GM06990 (cell line): ENCODE data around the gene STAB1.
A peak's percentile ranks its signal among the peaks of the same experiment; 100 is the strongest.

Experiments used
- DNase-seq: peaks from one replicate; pipeline ENCODE4 v3.0.0-alpha.2; 2011; ENCODE audit not compliant: insufficient read length; ENCODE audit errors: extremely low read depth
- H3K27me3 ChIP-seq: replicated peaks from 2 replicates; pipeline ENCODE4 v1.6.0; 2011; ENCODE audit warnings: low read length; ENCODE audit not compliant: control insufficient read depth, insufficient read depth
- H3K36me3 ChIP-seq: 2 replicates; pipeline ENCODE4 v1.5.1; 2011; ENCODE audit warnings: low read length; ENCODE audit not compliant: control insufficient read depth, insufficient read depth
- H3K4me3 ChIP-seq: replicated peaks from 2 replicates; pipeline ENCODE4 v1.5.1; 2011; ENCODE audit warnings: low read depth, mild to moderate bottlenecking, control low read depth, low read length
- CTCF ChIP-seq: IDR thresholded peaks from 2 replicates; pipeline ENCODE4 v1.5.1; 2011; ENCODE audit warnings: low read length, control low read depth, mild to moderate bottlenecking, inconsistent platforms; ENCODE audit not compliant: insufficient read depth, poor library complexity, severe bottlenecking

STAB1 gene

GRCh38 chr3:52530918-52531826 is 36.0 kb downstream of the STAB1 start:
- peaks cover 15% of the 10 kb centered on the region for H3K36me3 ChIP-seq
- DNase-seq: peak; percentile 12
- H3K4me3 ChIP-seq: no peak overlapping the region
- H3K27me3 ChIP-seq: no peaks in the 10 kb centered on the region
- no peak for TF ChIP-seq CTCF

- H3K27me3 ChIP-seq: no peaks in the 10 kb centered on the region
- no peak for DNase-seq
- TF ChIP-seq CTCF: no peak
- H3K36me3 ChIP-seq: peaks cover 12% of the 10 kb centered on the region
- peak overlapping the region; percentile 74 for H3K4me3 ChIP-seq
Measured at GRCh38 chr3:52531860-52532516, 36.9 kb downstream of the STAB1 start.

GRCh38 chr3:52532517-52532837 is 37.3 kb downstream of the STAB1 start:
- H3K4me3 ChIP-seq: peak overlapping the region; percentile 74
- no peak for DNase-seq
- no peaks in the 10 kb centered on the region for H3K27me3 ChIP-seq
- peaks cover 8% of the 10 kb centered on the region for H3K36me3 ChIP-seq
- no peak for TF ChIP-seq CTCF

- H3K27me3 ChIP-seq: no peaks in the 10 kb centered on the region
- H3K4me3 ChIP-seq: peak overlapping the region; percentile 74
- TF ChIP-seq CTCF: no peak
- peak; percentile 49 for DNase-seq
- H3K36me3 ChIP-seq: peaks cover 3% of the 10 kb centered on the region
Measured at GRCh38 chr3:52532838-52533622, 37.9 kb downstream of the STAB1 start.

DNA sequence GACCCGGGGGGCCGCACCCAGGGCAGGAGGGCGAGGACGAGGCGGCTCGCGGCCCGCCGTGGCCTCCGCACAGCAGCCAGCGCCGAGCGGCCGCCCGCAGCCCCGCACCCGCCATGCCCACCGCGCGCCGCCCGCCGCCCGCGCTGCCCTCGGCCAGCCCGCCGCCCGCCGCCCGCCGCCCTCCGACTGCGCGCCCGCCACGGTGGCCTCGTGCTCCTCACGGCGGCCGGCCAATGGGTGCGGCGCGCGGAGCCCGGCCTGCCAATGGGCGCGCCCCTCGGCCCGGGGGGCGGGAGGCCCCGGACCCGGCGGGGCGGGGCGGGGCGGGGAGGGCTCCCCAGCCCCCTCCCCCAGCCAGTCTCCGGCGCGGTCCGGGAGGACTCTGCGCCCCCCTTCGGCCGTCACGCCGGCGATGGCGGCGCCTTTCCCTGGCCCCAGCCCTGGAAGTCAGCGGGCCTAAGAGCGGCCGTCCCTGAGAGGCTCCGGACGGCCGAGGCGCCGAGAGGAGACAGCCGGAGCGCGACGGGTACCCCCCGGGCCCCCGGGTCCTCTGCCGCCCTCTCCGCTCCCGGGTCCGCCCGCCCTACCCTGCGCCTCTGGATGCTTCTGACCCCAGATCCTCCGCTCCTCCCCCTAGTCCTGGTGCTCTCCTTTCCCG is 38.6 kb downstream of the STAB1 start, which contains the start of gene NT5DC2:
Gene NT5DC2, minus strand, starts transcription at position 235 of the 658 bp plus-strand sequence. Its CDS starts 120 bp downstream, at position 115.
- Histone ChIP-seq H3K27me3 (no peaks in the 10 kb centered on the region), H3K4me3 (peak within 1 kb of the TSS; percentile 74), H3K36me3 (peaks cover 2% of the 10 kb centered on the region)
- peak; percentile 2 for TF ChIP-seq CTCF
- peak; percentile 77 for DNase-seq
